HG03571 (cell line): ENCODE data around the gene SLC9C2.
"Not testable (repeated sequence)": the region's sequence is repeated elsewhere in the genome, so short reads cannot be mapped to it uniquely, and the experiment has no call there.

ENCODE experiments used
- ATAC-seq: cut with Tn5 transposase; IDR thresholded peaks from one replicate; pipeline ENCODE4 v1.9.1; 2021; ENCODE audit not compliant: unreplicated experiment

SLC9C2 gene

DNA sequence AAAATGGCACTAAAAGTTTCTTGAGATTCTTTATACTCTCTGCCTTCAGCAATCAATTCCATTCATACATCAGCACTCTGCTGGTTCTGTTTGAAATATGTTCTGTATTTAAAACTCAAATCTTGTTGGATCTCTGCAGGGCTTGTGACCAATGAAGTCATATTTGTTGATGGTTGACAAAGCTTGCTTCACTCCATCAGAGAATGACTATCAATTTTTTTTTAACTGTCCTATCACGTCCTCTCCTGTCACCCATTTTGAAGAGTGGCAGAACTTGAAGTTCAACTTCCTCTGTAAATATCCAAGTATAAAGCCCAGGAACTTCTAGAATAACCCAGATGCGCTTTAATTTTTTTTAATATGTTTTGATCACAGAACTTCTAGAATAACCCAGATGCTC lies 114.9 kb downstream of the SLC9C2 start:
- ATAC-seq = no peak

DNA sequence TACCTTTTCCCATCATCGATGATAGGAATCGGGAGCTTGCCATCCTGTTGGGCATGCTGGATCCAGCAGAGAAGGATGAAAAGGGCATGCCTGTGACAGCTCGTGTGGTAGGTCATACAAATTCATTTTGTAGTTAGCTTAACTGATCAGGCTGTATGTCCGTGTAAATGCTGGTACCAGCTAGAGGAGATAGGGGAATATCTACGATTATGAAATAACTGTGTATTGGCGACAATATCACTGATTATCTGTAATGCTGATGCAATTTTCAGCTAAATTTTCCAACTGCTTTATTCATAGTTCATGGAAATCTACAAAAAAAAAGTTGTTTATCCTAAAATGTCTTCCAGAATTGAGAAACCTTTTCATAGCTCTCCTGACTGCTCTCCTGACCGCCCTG lies 117.5 kb downstream of the SLC9C2 start:
- ATAC-seq = no peak

GRCh38 chr1:173484276-173484675 lies 118.6 kb downstream of the SLC9C2 start:
- ATAC-seq = no peak

DNA sequence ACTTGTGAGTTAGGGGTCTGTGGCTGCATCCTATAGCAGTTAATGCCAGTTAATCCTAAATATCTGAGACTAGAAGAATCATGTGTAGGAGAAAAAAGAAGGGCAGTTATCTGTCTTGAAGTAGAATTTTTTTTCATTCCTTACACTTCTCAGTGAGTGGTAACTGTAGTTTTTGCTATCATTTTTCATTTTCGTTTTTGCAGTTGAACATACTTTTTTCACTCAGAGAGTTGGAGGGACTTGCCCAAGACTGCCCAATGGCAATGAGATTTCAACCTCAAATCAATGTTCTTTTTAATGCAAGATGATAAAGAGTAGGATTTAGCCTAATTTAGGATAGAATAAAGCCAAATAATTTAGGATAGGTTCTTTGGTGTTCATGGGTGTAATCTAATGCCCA lies 120.2 kb downstream of the SLC9C2 start:
- ATAC-seq = no peak

GRCh38 chr1:173481195-173481772 lies 121.6 kb downstream of the SLC9C2 start:
- no peak for ATAC-seq

- no peak for ATAC-seq
Observed at GRCh38 chr1:173479649-173480048, 123.2 kb downstream of the SLC9C2 start.

- no peak for ATAC-seq
Observed at GRCh38 chr1:173478094-173478674, 124.7 kb downstream of the SLC9C2 start.

- ATAC-seq = peak; percentile 56
Observed at GRCh38 chr1:173477286-173478093, 125.4 kb downstream of the SLC9C2 start, which contains the start of gene PRDX6. TSS of gene PRDX6 (plus strand) at chr1:173477335. CDS start at chr1:173477398, 63 bp downstream.

DNA sequence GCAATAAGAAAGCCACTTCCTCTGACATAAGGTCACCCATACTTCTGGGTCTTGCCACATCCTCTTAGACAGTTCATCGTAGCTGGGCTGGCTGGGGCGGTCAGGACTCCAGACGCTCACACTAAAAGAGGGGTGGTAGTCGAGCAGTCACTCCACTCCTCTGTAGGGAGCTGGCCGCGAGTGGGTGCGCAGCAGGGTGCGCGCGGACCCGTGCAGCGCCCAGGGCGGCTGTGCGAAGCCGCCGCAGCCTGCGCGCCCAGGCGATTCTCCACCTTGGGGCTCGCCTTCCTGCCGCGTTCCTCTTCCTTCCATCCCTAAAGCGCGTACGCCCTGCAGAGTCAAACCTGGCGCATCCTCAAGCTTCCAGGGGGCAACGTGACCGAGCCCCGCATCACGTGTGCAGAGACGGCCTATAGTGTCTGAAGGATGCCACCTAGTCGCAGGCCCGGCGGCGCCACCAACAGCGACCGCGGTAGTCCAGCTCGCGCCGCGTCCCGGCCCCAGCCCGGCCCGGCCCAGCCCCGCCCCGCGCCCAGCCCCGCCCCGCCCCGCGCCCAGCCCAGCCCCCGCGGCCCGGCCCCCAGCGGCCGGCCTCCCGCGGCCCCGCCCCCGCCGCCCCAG lies 126.1 kb downstream of the SLC9C2 start:
- ATAC-seq = peak; percentile 91

DNA sequence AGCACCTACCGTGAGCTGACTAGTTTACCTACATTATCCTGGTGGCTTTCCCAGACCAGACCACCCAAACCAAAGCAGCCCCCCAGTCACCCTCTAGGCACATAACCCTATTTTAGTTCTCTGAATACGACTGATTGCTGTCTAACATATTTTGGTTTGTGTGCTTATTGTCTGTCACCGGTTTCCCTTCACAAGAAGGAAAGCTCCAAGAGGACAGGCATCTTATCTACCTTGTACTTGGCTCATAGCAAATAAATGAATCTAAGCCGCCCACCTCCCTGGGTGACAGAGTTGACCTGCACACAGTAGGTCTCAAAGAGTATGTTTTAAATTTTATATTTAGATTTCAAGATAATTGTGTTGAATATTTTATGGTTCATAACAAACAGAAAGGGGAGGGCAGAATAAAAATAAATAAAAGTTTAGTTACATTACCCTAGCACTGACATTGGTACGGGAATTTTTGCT lies 126.6 kb downstream of the SLC9C2 start:
- no peak for ATAC-seq

- no peak for ATAC-seq
Observed at GRCh38 chr1:173475564-173476196, 127.2 kb downstream of the SLC9C2 start.

- not testable (repeated sequence) for ATAC-seq
Observed at GRCh38 chr1:173474780-173475421, 128.0 kb downstream of the SLC9C2 start.

DNA sequence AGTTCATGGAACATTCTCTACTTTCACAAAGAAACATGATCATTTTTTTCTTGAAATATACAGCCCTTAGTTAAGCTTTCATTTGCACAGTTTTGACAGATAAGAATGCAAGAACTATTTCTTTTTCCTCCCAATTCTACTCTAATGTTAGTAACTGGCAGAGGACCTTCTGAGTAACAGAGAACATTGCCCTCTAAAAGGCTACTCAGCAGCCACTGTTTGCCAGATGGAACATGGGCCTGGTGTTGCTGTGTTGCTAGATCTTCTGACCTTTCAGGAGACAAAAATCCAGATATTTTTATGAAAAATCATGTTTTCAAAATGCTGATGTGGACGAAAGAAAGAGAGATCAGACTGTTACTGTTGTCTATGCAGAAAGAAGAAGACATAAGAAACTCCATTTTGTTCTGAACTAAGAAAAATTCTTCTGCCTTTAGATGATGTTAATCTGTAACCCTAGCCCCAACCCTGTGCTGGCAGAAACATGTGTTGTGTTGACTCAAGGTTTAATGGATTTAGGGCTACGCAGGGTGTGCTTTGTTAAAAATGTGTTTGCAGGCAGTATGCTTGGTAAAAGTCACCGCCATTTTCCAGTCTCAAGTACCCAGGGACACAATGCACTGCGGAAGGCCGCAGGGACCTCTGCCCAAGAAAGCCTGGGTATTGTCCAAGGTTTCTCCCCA lies 128.6 kb downstream of the SLC9C2 start:
- no peak for ATAC-seq

DNA sequence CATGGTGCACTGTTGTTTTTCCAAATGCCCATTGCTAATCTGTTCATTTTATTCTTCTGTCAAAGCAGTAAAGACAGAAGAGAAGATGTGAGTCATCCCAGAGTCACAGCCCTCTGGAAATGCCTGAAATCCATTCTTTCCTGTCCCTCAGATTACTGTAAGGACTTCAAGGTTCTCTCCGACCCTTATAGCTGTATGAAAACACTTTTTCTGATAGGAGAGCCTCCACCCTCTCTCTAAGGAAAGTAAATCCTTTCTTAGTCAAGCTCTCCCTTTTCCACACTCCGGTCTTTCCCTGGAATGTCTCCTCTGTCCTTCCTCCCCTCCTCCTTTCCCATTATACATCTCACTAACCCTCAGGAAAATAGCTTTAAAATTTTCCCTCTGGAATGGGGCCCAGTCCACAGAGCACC lies 129.3 kb downstream of the SLC9C2 start:
- ATAC-seq = no peak

DNA sequence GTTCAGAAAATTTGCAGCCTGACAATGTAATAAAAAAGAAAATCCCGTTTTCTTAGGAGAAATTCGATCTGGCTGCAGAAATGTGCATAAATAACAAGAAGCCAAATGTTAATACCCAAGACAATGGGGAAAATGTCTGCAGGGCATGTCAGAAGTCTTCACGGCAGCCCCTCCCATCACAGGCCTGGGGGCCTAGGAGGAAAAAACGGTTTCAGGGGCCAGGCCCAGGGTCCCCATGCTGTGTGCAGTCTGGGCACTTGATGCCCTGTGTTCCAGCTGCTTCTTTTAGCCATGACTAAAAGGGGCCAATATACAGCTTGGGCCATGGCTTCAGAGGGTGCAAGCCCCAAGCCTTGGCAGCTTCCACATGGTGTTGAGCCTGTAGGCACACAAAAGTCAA lies 132.3 kb downstream of the SLC9C2 start:
- no peak for ATAC-seq

DNA sequence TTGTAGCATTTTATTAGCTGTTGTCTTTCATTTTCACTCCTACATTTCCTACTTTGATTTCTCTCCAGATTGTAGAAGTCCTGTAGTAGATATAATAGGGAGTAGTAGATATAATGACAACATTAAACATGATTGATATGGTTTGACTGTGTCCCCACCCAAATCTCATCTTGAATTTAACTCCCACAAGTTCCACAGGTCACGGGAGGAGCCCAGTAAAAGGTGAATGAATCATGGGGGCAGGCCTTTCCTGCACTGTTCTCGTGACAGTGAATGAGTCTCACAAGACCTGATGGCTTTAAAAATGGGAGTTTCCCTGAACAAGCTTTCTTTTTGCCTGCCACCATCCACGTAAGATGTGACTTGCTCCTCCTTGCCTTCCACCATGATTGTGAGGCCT lies 133.2 kb downstream of the SLC9C2 start:
- ATAC-seq = no peak

DNA sequence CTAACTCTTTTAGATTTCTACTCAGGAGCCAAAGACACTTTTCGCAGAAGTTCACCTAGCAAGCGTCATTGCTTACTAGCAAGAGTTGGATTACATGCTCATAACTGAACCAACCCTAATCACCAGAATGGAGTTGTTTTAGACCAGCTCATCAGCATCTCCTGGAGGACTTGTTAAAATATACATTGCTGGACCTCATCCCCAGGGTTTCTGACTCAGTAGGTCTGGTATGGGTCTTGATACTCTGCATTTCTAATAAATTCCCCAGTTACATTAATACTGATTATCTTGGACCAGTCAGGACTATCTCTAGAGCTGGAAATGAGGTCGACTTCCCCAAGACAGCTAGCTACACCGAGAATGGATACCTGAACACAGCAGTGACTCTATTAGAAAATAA lies 135.4 kb downstream of the SLC9C2 start:
- no peak for ATAC-seq

- ATAC-seq = not testable (repeated sequence)
Observed at GRCh38 chr1:173464185-173464584, 138.7 kb downstream of the SLC9C2 start.

DNA sequence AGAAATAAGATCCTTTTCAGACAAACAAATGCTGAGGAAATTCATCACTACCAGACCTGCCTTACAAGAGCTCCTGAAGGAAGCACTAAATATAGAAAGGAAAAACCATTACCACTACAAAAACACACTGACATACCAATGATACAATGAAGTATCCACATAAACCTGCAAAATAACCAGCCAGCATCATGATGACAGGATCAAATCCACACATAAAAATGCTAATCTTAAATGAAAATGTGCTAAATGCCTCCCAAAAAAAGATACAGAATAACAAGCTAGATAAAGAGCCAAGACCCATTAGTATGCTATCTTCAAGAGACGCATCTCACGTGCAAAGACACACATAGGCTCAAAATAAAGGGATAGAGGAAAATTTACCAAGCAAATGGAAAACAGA lies 140.2 kb downstream of the SLC9C2 start:
- ATAC-seq = not testable (repeated sequence)

DNA sequence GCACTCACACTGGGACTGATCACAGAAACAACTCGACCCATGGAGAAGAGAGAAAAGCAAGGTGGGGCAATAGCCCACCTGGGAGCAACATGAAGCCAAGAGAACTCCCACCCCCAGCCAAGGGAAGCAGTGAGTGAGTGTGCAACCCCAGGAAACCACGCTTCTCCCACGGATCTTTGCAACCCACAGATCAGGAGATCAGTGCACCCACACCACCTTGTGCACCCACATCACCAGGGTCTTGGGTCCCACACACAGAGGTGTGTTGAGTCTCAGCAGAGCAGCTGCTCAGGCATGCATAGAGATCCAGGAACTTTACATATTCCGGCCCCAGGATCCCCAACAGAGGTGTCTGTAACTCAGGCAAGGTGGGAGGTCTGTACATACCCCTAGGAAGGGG lies 143.0 kb downstream of the SLC9C2 start:
- no peak for ATAC-seq
